H1 (cell line): ENCODE results near the gene ANKRD6. TPM values are rescaled to one million over a fixed set of nuclear protein-coding genes. Genes with fewer than 3 reads are reported as not detected.

Experiments used
- CTCF ChIA-PET: fragments of 300-600 bp; sonication (Branson Sonifier 250); formaldehyde crosslinking; loops from one replicate; lab custom pipeline; 2021; ENCODE audit not compliant: partially characterized antibody; lab: Charles Lee
- POLR2A ChIA-PET: fragments of 300-600 bp; sonication (Branson Sonifier 250); formaldehyde crosslinking; loops from one replicate; lab custom pipeline; 2021; ENCODE audit warnings: inconsistent platforms; ENCODE audit not compliant: partially characterized antibody; lab: Charles Lee
- DNase-seq, 2 experiments: peaks; one replicate each; pipeline versions ENCODE4 v3.0.0 to v3.0.0-alpha.2; 2010 to 2022; ENCODE audit warnings: low spot score in 2 of 2, low read depth in 1 of 2, mixed read lengths in 1 of 2
- FAIRE-seq: peaks from 2 replicates; lab custom pipeline; 2011; peaks lifted over from hg19 to GRCh38; lab: Jason Lieb, UNC
- H2AFZ ChIP-seq: 2 replicates; pipeline ENCODE4 v1.8.1; 2012; ENCODE audit warnings: low read length, inconsistent platforms
- H2AK5ac ChIP-seq: 2 replicates; pipeline ENCODE4 v1.6.1; 2013; ENCODE audit warnings: low read depth, low read length
- H2BK120ac ChIP-seq: replicated peaks from 2 replicates; pipeline ENCODE3; 2013; ENCODE audit warnings: low read depth, low read length, inconsistent platforms
- H2BK12ac ChIP-seq: 2 replicates; pipeline ENCODE4 v1.6.1; 2013; ENCODE audit warnings: low read depth, low read length
- H2BK15ac ChIP-seq: 2 replicates; pipeline ENCODE4 v1.6.1; 2013; ENCODE audit warnings: low read length
- H2BK20ac ChIP-seq: 2 replicates; pipeline ENCODE4 v1.6.1; 2013; ENCODE audit warnings: low read length
- H2BK5ac ChIP-seq: 2 replicates; pipeline ENCODE4 v1.6.1; 2013; ENCODE audit warnings: low read depth, low read length
- H3K14ac ChIP-seq: 2 replicates; pipeline ENCODE4 v1.6.1; 2013; ENCODE audit warnings: inconsistent platforms; ENCODE audit not compliant: insufficient read length
- H3K18ac ChIP-seq: 2 replicates; pipeline ENCODE4 v1.6.1; 2013; ENCODE audit warnings: low read length; ENCODE audit errors: extremely low read depth
- H3K23ac ChIP-seq: 2 replicates; pipeline ENCODE4 v1.6.1; 2013; ENCODE audit warnings: inconsistent platforms; ENCODE audit not compliant: insufficient read length
- H3K23me2 ChIP-seq: 2 replicates; pipeline ENCODE4 v1.6.1; 2013; ENCODE audit warnings: low read depth, low read length
- H3K27ac ChIP-seq: 2 replicates; pipeline ENCODE4 v1.6.1; 2011; ENCODE audit warnings: low read depth, low read length, inconsistent platforms
- H3K27me3 ChIP-seq, 4 experiments: replicated peaks in 1 of 4; 1 replicate in 1 of 4; 2 replicates in 3 of 4; pipeline versions ENCODE4 v1.6.1 to v1.8.1; 2011 to 2013; ENCODE audit warnings: low read length in 3 of 4, mild to moderate bottlenecking in 3 of 4, inconsistent platforms in 2 of 4, mixed read lengths in 2 of 4, moderate library complexity in 1 of 4; ENCODE audit not compliant: control insufficient read depth in 3 of 4, insufficient read depth in 3 of 4; ENCODE audit errors: extremely low read depth in 1 of 4
- H3K36me3 ChIP-seq, 4 experiments: 2 replicates each; pipeline versions ENCODE4 v1.6.1 to v1.8.1; 2011 to 2013; ENCODE audit warnings: mild to moderate bottlenecking in 4 of 4, low read length in 3 of 4, moderate library complexity in 2 of 4, control low read depth in 1 of 4, inconsistent platforms in 1 of 4; ENCODE audit not compliant: insufficient read depth in 4 of 4, control insufficient read depth in 2 of 4
- H3K4ac ChIP-seq: replicated peaks from 2 replicates; pipeline ENCODE3; 2013; ENCODE audit warnings: low read length, low read depth, mixed read lengths, inconsistent platforms; ENCODE audit not compliant: insufficient read length
- H3K4me1 ChIP-seq, 4 experiments: replicated peaks in 1 of 4; 1 replicate in 1 of 4; 2 replicates in 3 of 4; pipeline versions ENCODE4 v1.6.1 to v1.8.1; 2011 to 2013; ENCODE audit warnings: low read length in 3 of 4, inconsistent platforms in 2 of 4, mixed read lengths in 1 of 4; ENCODE audit not compliant: insufficient read depth in 4 of 4, control insufficient read depth in 3 of 4
- H3K4me2 ChIP-seq, 2 experiments: 2 replicates each; pipeline versions ENCODE4 v1.6.1 to v1.8.1; 2011 to 2013; ENCODE audit warnings: low read depth in 2 of 2, low read length in 2 of 2, control low read depth in 1 of 2, inconsistent platforms in 1 of 2, mild to moderate bottlenecking in 1 of 2; ENCODE audit not compliant: insufficient read depth in 1 of 2
- H3K4me3 ChIP-seq, 4 experiments: fragments of 200-600, 300-600 bp in 1 of 4; sonication (generic), shearing (Covaris generic), sonication (Bioruptor Twin) in 1 of 4; 2 replicates each; pipeline versions ENCODE4 v1.5.1 to v1.8.1; 2011 to 2016; ENCODE audit warnings: low read length in 4 of 4, low read depth in 3 of 4, control low read depth in 2 of 4, inconsistent platforms in 2 of 4, mild to moderate bottlenecking in 2 of 4, mixed read lengths in 1 of 4, moderate library complexity in 1 of 4; ENCODE audit not compliant: insufficient read depth in 2 of 4; ENCODE audit errors: extremely low read depth in 1 of 4
- H3K56ac ChIP-seq: replicated peaks from 2 replicates; pipeline ENCODE3; 2013; ENCODE audit warnings: low read depth, mild to moderate bottlenecking, mixed read lengths, low read length, inconsistent platforms; ENCODE audit not compliant: insufficient read length
- H3K79me1 ChIP-seq: 2 replicates; pipeline ENCODE4 v1.6.1; 2013; ENCODE audit warnings: low read depth, low read length, control low read depth
- H3K79me2 ChIP-seq, 2 experiments: 2 replicates each; pipeline versions ENCODE4 v1.6.1 to v1.8.1; 2012 to 2013; ENCODE audit warnings: low read length in 2 of 2, mild to moderate bottlenecking in 2 of 2, inconsistent platforms in 1 of 2; ENCODE audit not compliant: insufficient read depth in 2 of 2, control insufficient read depth in 1 of 2
- H3K9ac ChIP-seq, 4 experiments: replicated peaks in 1 of 4; 1 replicate in 1 of 4; 2 replicates in 3 of 4; pipeline versions ENCODE4 v1.6.1 to v1.8.1; 2011 to 2013; ENCODE audit warnings: low read depth in 3 of 4, low read length in 3 of 4, control low read depth in 2 of 4, mild to moderate bottlenecking in 2 of 4, moderate library complexity in 2 of 4, inconsistent platforms in 1 of 4; ENCODE audit errors: extremely low read depth in 1 of 4
- H3K9me3 ChIP-seq, 2 experiments: 2 replicates each; pipeline versions ENCODE4 v1.6.1 to v1.8.1; 2012 to 2013; ENCODE audit warnings: mild to moderate bottlenecking in 2 of 2, moderate library complexity in 2 of 2, control low read depth in 1 of 2, inconsistent platforms in 1 of 2, low read depth in 1 of 2, low read length in 1 of 2, mixed read lengths in 1 of 2; ENCODE audit not compliant: insufficient read depth in 2 of 2
- H4K20me1 ChIP-seq, 2 experiments: replicated peaks in 1 of 2; 2 replicates each; pipeline versions ENCODE3 to v1.8.1; 2011 to 2013; ENCODE audit warnings: inconsistent platforms in 2 of 2, low read length in 2 of 2, mild to moderate bottlenecking in 1 of 2; ENCODE audit not compliant: insufficient read depth in 2 of 2, control insufficient read depth in 1 of 2
- H4K5ac ChIP-seq: 2 replicates; pipeline ENCODE4 v1.6.1; 2013; ENCODE audit warnings: low read length, low read depth, mixed read lengths, inconsistent platforms; ENCODE audit not compliant: insufficient read length
- H4K8ac ChIP-seq: 2 replicates; pipeline ENCODE4 v1.8.0; 2013; ENCODE audit warnings: mild to moderate bottlenecking, moderate library complexity, low read length, inconsistent platforms; ENCODE audit not compliant: insufficient read depth; ENCODE audit errors: extremely low read depth
- H4K91ac ChIP-seq: replicated peaks from 2 replicates; pipeline ENCODE3; 2013; ENCODE audit warnings: low read length, mixed read lengths, inconsistent platforms; ENCODE audit not compliant: insufficient read length
- BACH1 ChIP-seq: IDR thresholded peaks from 2 replicates; pipeline ENCODE4 v1.6.1; 2012; ENCODE audit warnings: low read length, improper control_type of control experiment
- CEBPB ChIP-seq: IDR thresholded peaks from 2 replicates; pipeline ENCODE4 v1.6.1; 2012; ENCODE audit warnings: low read depth, low read length
- CHD2 ChIP-seq: IDR thresholded peaks from 2 replicates; pipeline ENCODE4 v1.6.1; 2012; ENCODE audit warnings: low read length, improper control_type of control experiment
- CREB1 ChIP-seq: IDR thresholded peaks from 2 replicates; pipeline ENCODE4 v1.6.1; 2012; ENCODE audit warnings: inconsistent platforms
- GABPA ChIP-seq: IDR thresholded peaks from 2 replicates; pipeline ENCODE4 v1.6.1; 2011; ENCODE audit warnings: mild to moderate bottlenecking, low read length, moderate library complexity, borderline replicate concordance; ENCODE audit not compliant: insufficient read depth
- KDM4A ChIP-seq: IDR thresholded peaks from one replicate; pipeline ENCODE4 v1.7.1; 2012; ENCODE audit warnings: low read depth, mild to moderate bottlenecking, moderate library complexity, low read length, inconsistent platforms; ENCODE audit not compliant: severe bottlenecking
- KDM5A ChIP-seq: fragments of 200-600 bp; IDR thresholded peaks from 2 replicates; pipeline ENCODE4 v1.7.1; 2012; ENCODE audit warnings: mild to moderate bottlenecking, low read length, inconsistent platforms, mixed read lengths
- MAFK ChIP-seq: IDR thresholded peaks from 2 replicates; pipeline ENCODE4 v1.6.1; 2012; ENCODE audit warnings: low read depth, mild to moderate bottlenecking, improper control_type of control experiment, low read length
- PHF8 ChIP-seq: fragments of 200-600 bp; sonication (generic); conservative IDR thresholded peaks from 2 replicates; pipeline ENCODE4 v1.7.1; 2012; ENCODE audit warnings: low read depth, mild to moderate bottlenecking, inconsistent platforms, low read length, moderate library complexity
- RAD21 ChIP-seq, 2 experiments: IDR thresholded peaks in 1 of 2; conservative IDR thresholded peaks in 1 of 2; 2 replicates each; pipeline ENCODE4 v1.6.1; 2011; ENCODE audit warnings: low read depth in 2 of 2, low read length in 2 of 2, improper control_type of control experiment in 1 of 2, inconsistent platforms in 1 of 2, mild to moderate bottlenecking in 1 of 2, moderate library complexity in 1 of 2
- RXRA ChIP-seq: IDR thresholded peaks from 2 replicates; pipeline ENCODE4 v1.6.1; 2011; ENCODE audit warnings: low read depth, mild to moderate bottlenecking, low read length, moderate library complexity; ENCODE audit not compliant: insufficient read depth
- SP1 ChIP-seq: IDR thresholded peaks from 2 replicates; pipeline ENCODE4 v1.6.1; 2011; ENCODE audit warnings: low read depth, low read length
- SUZ12 ChIP-seq: fragments of 200-600 bp; sonication (generic); IDR thresholded peaks from 2 replicates; pipeline ENCODE4 v1.6.1; 2012; ENCODE audit warnings: mild to moderate bottlenecking, inconsistent platforms, low read length, moderate library complexity, mixed read lengths
- TBP ChIP-seq: IDR thresholded peaks from 2 replicates; pipeline ENCODE4 v1.6.1; 2011; ENCODE audit warnings: low read depth, low read length, improper control_type of control experiment
- polyA plus RNA-seq, 7 experiments: library from polyadenylated mRNA; depleted of rRNA in 3 of 7; stranded (reverse) in 5 of 7; unstranded in 2 of 7; fragments of >200 nt in 5 of 7; fragments of 200-250 nt in 2 of 7; gene quantifications; 1 replicate in 5 of 7; 2 replicates in 1 of 7; 4 replicates in 1 of 7; pipeline versions ENCODE4 v1.2.1 to v1.2.3, GENCODE V29; 2011 to 2013; ENCODE audit warnings: missing spikeins in 2 of 7, mixed read lengths in 2 of 7
- total RNA-seq: library from RNA; stranded (reverse); fragmentation: NEBNext Ultra II Directional; extraction: Animal tissue kit (Norgen Biotek cat#: 25700); gene quantifications from 2 replicates; pipeline ENCODE4 v1.2.1, GENCODE V29; 2021
- TF ChIP-seq, protein P1 (sequence below): IDR thresholded peaks from 2 replicates; pipeline ENCODE4 v1.6.1; 2012; ENCODE audit warnings: inconsistent platforms
- TF ChIP-seq, protein P2 (sequence below): IDR thresholded peaks from 2 replicates; pipeline ENCODE4 v1.6.1; 2011; ENCODE audit warnings: low read depth, mild to moderate bottlenecking, low read length; ENCODE audit not compliant: insufficient read depth

Gene ANKRD6
- total and polyA plus RNA-seq, 2 of the 8 experiments (the other 6 are each of a cell fraction or from before 2014, with no cell fraction given) = 5.9 to 12.8 TPM

DNA sequence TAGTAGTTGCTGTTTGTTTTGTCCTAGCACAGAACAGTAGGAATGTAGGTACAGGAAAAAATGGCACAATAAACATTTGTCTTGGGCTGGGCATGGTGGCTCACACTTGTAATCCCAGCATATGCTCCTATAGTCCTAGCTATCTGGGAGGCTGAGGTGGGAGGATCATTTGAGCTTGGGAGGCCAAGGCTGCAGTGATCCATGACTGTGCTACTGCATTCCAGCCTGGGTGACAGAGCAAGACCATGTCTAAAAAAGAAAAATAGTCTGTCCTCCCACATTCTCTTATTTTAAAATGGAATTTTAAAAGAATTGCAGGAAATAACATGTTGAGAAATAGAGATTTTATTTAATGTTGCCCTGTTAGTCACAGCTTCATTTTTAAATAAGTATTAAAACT, 87.8 kb downstream of the ANKRD6 start:
- Histone ChIP-seq H3K56ac (no peak overlapping the region), H2BK15ac (no peak overlapping the region), H3K27me3 (no peaks in the 10 kb centered on the region; a peak in 2 of 7 replicates), H4K91ac (no peak overlapping the region), H3K9ac (no peak overlapping the region), H3K4me3 (no peak overlapping the region), H3K18ac (no peak overlapping the region), H3K4ac (no peak overlapping the region), H4K8ac (no peak overlapping the region), H3K4me2 (no peak overlapping the region), H2BK120ac (no peak overlapping the region), H2AK5ac (no peak overlapping the region), H3K23ac (no peak overlapping the region), H4K20me1 (no peaks in the 10 kb centered on the region), H3K27ac (no peak overlapping the region), H2BK5ac (no peak overlapping the region), H4K5ac (no peak overlapping the region), H2BK12ac (no peak overlapping the region), H3K36me3 (no peaks in the 10 kb centered on the region), H2BK20ac (no peak overlapping the region), H3K4me1 (no peaks in the 10 kb centered on the region), H3K9me3 (no peaks in the 10 kb centered on the region), H2AFZ (no peak overlapping the region), H3K14ac (no peak overlapping the region), H3K79me2 (no peaks in the 10 kb centered on the region), H3K79me1 (no peaks in the 10 kb centered on the region), H3K23me2 (no peaks in the 10 kb centered on the region)
- FAIRE-seq (no peak), DNase-seq (no peak)
- ChIA-PET CTCF (interaction anchor here (0.8 to 1.4 kb wide), 6 partner anchors 11 to 88 kb away, joined by 3 to 7 read pairs (median 3); no protein-coding TSS in a partner anchor), POLR2A (no interaction called here)
- TF ChIP-seq SP1 (no peak), CREB1 (no peak), KDM5A (no peak), GABPA (no peak), KDM4A (no peak), MAFK (no peak), SUZ12 (no peak), RXRA (no peak), RAD21 (IDR thresholded peaks at IDR 0.05 in 1 of 2, conservative IDR thresholded peaks at IDR 0.05 in 1 of 2; ENCODE audit: low read depth in 2 of 2, low read length in 2 of 2) (no peak), CHD2 (no peak), CEBPB (no peak), BACH1 (no peak), PHF8 (no peak), TBP (no peak)
- TF ChIP-seq, protein P1, sequence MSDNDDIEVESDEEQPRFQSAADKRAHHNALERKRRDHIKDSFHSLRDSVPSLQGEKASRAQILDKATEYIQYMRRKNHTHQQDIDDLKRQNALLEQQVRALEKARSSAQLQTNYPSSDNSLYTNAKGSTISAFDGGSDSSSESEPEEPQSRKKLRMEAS = no peak
- TF ChIP-seq, protein P2, sequence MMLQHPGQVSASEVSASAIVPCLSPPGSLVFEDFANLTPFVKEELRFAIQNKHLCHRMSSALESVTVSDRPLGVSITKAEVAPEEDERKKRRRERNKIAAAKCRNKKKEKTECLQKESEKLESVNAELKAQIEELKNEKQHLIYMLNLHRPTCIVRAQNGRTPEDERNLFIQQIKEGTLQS = no peak
